WI38 (cell line): ENCODE results near the gene COL4A1.

Experiments used
- H3K4me3 ChIP-seq: 2 replicates; pipeline ENCODE4 v1.5.1; 2011; ENCODE audit warnings: low read depth, mild to moderate bottlenecking, control low read depth, low read length
- TF ChIP-seq, protein P1 (sequence below): IDR thresholded peaks from 2 replicates; pipeline ENCODE4 v1.5.1; 2012; ENCODE audit warnings: low read depth, mild to moderate bottlenecking, control low read depth, low read length

Gene COL4A1

GRCh38 chr13:110236431-110236830, 70.5 kb downstream of the COL4A1 start:
- H3K4me3 ChIP-seq, result no peak overlapping the region
- TF ChIP-seq, protein P1, sequence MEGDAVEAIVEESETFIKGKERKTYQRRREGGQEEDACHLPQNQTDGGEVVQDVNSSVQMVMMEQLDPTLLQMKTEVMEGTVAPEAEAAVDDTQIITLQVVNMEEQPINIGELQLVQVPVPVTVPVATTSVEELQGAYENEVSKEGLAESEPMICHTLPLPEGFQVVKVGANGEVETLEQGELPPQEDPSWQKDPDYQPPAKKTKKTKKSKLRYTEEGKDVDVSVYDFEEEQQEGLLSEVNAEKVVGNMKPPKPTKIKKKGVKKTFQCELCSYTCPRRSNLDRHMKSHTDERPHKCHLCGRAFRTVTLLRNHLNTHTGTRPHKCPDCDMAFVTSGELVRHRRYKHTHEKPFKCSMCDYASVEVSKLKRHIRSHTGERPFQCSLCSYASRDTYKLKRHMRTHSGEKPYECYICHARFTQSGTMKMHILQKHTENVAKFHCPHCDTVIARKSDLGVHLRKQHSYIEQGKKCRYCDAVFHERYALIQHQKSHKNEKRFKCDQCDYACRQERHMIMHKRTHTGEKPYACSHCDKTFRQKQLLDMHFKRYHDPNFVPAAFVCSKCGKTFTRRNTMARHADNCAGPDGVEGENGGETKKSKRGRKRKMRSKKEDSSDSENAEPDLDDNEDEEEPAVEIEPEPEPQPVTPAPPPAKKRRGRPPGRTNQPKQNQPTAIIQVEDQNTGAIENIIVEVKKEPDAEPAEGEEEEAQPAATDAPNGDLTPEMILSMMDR, result no peak

- TF ChIP-seq, protein P1, result no peak
- H3K4me3 ChIP-seq, result no peak overlapping the region
These were observed 72.4 kb downstream of the COL4A1 start for GRCh38 chr13:110234532-110234931.

DNA sequence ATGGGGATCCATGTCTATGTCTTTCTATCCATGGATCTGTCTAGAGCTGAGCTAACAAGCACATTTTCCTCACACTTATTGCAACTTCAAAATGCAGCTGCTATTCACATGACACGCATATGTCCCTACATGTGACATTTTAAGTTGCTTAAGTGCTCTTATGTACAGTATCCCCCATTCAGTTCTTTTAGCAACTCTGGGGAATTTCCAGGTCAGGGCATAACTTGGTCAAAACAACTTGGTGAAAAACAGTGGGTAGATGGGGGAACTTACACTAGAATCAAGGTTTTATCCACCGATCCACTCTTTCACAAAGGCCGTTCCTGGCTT, 73.0 kb downstream of the COL4A1 start:
- no peak overlapping the region for H3K4me3 ChIP-seq
- TF ChIP-seq, protein P1, result no peak

GRCh38 chr13:110233181-110233950, 73.6 kb downstream of the COL4A1 start:
- TF ChIP-seq, protein P1, result no peak
- no peak overlapping the region for H3K4me3 ChIP-seq

DNA sequence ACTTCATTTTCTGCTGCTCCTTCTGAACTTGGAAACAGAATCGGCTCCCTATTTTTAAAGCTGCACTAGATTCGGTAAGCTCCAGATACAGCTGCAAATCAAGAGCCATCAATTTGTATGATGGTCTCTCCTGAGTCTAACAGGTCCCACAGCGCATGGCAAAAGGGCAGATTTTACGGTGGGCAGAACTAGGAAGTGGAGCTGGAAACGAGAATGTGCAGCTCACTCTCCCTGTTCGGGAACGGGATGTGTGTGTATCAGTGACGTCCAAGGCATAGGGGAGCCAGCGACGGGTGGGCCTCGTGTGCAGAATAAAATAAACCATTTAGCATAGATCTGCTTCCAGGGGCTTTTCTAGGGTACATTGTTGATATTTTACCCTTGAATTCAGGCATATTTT, 74.2 kb downstream of the COL4A1 start:
- TF ChIP-seq, protein P1, result no peak
- no peak overlapping the region for H3K4me3 ChIP-seq

DNA sequence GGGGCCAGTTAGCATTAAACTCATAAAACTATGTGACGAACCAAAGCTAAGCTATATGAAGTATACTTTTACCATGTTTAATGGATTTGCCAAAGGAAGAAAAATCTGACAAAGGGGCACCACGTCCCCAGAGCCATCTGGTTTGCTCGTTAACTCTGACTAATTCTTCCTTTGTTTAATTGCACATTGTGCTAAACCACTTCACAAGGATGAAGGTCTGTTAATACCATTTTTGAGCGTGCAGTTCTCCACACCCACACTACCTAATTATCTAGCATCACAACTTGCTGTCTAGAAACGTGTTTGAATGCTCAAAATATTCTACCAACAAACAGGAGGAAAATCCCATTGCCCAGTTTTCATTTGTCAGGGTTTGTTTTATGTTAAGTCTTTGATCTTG, 74.8 kb downstream of the COL4A1 start:
- no peak overlapping the region for H3K4me3 ChIP-seq
- TF ChIP-seq, protein P1, result no peak

- TF ChIP-seq, protein P1, result no peak
These were observed 75.5 kb downstream of the COL4A1 start for GRCh38 chr13:110231348-110232047.

More at GRCh38 chr13:110231348-110232047, 75.5 kb downstream of the COL4A1 start:
- no peak overlapping the region for H3K4me3 ChIP-seq
